ENCODE measurements around the gene TEAD1.

TEAD1 gene

DNA sequence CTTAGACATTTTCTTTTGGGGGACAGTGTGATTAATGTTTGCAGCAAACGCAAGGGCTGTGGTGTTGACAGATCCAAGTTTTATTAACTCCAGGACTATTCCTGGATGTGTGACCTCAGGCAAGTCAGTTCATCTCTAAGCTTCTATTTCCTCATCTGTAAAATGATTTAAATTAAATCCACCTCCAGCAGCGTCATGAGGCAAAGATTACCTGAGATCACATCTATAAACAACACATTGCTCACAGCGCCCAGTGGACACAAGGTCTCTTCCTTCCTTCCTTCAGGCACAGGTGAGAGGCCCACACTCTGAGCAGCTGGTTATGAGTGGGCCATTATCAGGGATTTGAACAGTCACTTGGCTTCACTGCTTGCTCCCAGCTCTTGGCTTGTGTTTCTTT is 223.6 kb downstream of the TEAD1 start:
- no peak for DNase-seq (ENCODE audit: low spot score)

DNA sequence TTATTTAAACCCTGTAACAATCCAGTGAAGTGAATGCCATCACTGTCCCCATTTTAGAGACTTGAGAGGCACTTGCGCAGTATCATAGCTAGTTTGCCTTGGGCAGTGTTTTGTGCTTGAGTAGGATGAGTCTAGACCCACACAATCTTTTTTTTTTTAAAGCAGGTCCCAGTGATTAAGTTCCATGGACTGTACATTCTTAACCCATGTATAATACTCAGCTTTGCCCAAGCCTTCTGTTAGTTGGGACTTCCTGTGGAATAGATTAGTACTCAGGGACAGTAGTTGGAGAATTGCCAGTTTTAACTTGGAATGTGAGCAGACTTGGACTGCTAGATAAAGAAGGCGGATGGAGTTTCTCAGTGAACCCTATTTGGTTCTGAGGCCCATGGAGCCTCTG is 226.3 kb downstream of the TEAD1 start:
- no peak for DNase-seq (ENCODE audit: low spot score)

DNA sequence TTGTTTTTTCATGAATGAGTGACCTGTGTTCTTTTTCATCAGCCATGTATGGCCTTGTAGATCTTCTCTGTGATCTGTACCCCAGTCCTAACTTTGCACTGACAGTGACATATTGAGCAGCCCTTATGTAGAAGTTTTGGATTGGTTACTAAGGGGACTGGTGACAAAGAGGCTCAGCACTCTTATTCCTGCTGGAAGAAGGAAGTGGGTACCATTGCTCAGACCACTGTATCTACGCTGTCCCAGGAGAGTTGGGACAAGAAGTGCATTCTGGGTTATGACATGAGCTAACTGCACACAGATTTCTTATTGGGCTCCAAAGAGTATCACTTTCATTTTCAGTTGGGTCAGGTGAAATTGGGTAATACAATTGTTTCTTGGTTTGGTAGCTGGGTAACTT is 227.1 kb downstream of the TEAD1 start:
- no peak for DNase-seq (ENCODE audit: low spot score)

DNA sequence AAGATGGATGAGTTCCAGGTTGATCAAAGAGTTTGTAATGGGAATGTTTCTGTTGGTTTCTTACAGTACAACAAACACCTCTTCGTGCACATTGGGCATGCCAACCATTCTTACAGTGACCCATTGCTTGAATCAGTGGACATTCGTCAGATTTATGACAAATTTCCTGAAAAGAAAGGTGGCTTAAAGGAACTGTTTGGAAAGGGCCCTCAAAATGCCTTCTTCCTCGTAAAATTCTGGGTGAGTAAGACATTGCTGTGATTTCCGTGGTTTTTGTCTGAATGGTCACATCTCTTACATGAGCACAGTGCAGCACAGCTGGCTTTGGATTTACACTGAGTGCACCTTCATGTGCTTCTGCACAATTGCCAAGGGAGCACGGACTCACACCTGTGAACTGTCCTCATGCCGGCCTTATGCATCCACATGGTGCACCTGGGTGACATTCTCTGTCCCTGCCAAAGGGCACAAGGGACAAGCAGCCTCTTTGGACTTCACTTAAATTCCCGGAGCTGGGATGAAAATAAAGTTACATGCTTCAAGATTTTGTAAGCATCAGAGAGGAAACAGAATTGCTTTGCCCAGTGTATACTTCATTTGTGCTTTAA is 227.8 kb downstream of the TEAD1 start:
- no peak for DNase-seq (ENCODE audit: low spot score)

DNA sequence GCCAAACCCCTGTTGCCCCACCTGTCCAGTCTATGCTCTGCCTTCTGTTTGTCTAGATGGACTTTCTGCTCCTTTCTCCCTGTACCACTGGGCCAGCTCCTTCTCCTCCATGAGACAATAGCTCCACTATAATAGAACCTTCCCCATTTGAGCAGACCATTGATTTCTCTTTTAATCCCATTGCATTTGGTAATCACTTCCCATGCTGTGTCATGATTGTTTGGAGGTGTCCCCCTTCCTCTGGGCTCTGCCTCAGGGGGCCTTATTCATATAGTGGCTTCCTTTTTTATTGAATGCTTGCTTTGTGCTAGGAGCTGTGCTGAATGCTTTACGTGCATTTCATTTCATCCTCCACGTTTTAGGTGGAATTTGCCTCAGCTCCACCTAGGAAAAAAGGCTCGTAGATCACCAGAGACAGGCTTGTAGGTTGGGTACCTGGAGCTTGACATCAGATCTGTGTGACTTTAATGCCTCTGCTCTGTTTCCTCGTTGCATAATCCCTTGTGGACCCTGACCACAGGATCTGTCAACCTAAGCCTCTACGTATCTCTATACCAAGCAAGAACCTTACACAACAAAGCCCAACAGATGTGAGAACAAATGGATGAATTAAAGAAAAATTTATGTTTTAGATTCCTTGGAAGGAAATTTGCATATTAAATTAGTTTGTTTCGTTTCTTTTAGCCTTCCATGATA is 228.7 kb downstream of the TEAD1 start:
- no peak for DNase-seq (ENCODE audit: low spot score)

DNA sequence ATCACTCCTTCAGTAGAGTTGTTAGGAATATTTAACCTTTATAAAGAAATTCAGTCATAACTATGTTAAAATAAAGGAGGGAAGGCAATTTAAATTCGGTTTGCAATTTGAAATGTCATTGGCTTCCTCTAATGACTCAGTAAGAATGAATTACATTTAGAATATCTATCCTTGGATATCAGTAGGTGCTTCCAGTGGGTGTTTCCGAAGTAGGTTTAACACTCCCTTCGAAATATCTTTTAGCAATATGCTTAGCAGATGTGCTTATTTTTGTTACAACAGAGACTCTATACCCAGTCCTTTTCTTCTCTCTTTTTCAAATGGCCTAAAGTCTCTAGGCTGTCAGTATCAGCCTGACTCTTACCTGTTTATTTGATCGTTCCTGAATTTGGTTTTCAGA is 231.2 kb downstream of the TEAD1 start:
- DNase-seq (ENCODE audit: low spot score): no peak

DNA sequence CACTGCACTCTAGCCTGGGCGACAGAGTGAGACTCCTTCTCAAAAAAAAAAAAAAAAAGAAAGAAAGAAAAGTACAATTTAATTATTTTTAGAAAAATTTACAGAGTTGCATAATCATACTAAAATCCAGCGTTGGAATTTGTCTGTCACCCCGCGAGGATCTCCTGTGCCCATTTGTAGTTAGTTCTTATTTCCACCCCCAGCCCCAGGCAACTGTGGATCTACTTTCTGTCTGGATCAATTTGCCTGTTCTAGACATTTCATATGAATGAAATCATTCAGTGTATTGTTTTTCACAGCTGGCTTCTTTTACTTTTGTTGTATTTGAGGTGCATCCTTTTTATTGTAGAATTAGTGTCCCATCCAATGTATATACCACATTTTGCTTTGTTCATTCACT is 232.3 kb downstream of the TEAD1 start:
- no peak for DNase-seq (ENCODE audit: low spot score)

DNA sequence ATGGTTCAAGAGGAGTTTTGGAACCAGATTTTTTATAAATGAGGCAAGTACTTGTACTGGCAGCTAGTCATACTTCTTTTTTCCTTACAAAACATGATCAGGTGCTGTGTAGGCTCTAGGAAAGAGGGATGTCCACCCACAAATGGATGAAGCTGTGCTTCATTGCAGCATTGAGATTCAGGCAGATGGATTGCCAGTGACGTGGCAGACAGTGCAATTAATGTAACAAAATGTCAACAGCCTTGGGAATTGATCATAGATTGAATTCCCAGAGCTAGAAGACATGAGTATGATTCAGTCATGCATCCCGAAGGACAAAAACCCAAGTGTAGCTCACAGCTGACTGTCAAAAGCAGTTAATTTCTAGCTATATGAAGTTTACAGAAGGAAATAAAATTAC is 235.7 kb downstream of the TEAD1 start:
- no peak for DNase-seq (ENCODE audit: low spot score)

DNA sequence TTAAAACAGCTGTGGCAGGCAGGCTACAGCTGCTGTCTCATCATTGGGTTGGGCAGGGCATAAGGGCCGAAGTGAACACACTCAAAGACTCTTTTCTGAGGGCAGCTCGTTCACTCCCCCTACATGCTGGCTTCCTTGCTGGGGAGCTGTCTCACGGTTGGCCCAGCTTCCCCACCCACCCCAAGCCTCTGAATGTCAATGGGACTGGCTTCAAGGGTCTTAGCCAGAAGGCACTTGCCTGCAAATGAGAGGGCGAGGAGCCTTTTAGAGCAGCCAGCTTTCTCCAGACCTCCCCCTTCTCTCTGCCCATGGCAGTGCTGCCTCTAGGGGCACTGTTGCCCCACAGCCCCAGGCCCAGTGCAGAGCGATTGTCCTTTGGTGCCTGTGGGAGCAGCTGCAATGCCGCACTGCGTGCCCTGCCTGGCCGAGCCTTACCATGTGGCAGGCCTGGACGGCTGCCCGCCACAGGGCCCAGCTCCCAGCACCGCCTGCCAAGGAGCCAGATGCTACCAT is 240.2 kb downstream of the TEAD1 start:
- no peak for DNase-seq (ENCODE audit: low spot score)

DNA sequence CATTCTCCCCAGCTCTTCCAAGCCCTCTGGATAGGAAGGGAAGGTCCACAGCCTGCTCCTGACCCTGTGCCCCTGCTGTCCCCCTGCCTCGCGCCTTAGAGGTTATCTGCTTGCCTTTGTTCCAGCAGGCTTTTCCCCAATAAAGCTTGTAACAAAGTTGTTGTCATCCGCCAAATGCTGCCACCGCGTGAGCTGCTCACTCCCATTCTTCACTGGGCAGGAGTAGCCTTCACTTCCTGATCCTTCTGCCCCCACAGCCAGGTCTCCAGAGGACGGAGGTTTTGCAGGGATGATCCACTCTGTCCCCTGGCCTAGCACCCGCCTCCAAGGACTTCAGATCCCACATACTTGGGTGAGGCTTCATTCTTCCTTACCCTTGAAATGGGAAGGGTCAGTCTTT is 240.9 kb downstream of the TEAD1 start:
- no peak for DNase-seq (ENCODE audit: low spot score)

DNA sequence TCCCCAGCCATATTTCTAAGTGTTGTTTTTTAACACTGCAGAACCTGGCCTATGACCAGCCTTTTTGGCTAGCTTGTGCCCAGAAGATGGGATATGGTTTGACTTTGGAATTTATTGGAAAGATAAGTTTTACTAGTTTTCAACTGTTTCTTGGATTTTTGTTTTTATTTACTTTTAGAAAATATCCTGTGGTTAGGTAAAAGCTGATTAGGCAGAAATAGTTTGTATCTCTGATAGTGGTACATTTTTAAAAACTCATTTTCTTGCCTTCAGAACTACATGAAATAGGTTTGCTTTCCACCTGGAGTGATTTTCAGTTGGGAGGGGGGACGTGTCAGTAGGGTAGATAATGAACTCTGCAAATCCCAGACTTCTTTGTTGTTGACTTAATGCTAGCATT is 243.6 kb downstream of the TEAD1 start:
- no peak for DNase-seq (ENCODE audit: low spot score)

DNA sequence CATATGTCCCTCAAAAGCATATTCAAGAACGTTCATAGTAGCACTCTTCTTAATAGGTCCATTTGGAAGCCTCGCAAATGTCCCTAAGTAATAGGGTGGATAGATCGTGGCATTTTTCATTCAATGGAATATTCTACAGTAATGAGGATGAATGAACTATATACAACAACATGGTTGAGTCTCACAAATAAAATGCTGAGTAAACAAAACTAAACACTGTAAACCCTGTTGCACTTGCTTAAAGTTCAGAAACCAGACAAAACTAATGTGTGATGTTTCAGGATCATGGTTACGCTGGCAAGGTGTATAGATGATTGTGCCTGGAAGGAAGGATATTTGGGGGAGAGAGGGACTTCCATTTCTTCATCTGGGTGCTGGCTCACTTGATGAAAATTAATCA is 244.4 kb downstream of the TEAD1 start:
- DNase-seq (ENCODE audit: low spot score): no peak

DNA sequence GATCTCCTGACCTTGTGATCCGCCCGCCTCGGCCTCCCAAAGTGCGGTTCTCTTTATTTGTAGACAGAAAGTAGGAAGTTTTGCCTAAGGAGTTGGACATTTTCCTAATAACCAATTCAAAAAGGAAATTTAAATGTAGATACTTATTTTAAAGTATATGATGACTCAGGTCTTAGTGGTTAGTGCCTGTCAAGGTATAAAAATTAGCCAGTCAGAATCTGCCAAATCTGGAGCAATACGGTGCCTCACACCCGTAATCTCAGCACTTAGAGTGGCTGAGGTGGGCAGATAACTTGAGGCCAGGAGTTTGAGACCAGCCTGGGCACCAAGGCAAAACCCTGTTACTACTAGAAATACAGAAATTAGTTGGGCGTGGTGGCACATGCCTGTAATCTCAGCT is 248.2 kb downstream of the TEAD1 start:
- no peak for DNase-seq (ENCODE audit: low spot score)

DNA sequence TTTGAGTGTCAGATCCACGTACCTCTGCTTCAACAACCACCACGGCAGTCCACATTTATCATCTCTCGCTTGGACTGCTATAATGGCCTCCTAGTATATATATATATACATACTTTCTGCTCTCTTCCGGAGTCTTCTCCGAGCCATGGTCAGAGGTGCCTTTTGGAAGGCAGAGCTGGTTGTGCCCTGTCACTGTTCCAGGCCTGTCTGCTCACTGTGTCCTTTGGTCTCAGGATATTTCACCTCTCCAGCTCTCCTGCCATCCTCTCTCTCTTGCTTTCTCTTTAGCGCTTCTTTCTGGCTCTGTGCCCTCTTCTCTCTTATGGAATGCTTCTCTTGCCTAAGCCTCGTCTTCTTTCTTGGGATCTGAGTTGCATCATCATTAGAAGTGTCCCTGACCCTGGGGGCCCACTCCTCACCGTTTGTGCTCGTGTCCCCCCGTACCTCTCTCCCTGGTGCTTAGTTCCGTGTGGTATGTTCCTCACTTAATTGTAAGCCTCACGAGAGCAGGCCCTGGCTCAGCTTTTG is 248.8 kb downstream of the TEAD1 start:
- DNase-seq (ENCODE audit: low spot score): no peak

DNA sequence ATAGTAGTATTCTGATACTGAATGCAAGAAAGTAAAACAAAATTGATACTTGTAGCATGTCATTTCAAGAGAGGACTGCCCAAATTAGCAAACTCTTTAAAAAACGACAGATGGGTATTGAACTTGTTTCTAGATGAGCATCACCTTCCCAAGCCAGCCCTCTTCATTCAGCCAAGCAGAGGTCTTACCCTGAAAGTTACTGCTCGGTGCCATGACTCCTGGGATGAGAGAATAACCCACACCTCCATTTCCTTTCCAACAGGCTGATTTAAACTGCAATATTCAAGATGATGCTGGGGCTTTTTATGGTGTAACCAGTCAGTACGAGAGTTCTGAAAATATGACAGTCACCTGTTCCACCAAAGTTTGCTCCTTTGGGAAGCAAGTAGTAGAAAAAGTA is 250.4 kb downstream of the TEAD1 start:
- no peak for DNase-seq (ENCODE audit: low spot score)

DNA sequence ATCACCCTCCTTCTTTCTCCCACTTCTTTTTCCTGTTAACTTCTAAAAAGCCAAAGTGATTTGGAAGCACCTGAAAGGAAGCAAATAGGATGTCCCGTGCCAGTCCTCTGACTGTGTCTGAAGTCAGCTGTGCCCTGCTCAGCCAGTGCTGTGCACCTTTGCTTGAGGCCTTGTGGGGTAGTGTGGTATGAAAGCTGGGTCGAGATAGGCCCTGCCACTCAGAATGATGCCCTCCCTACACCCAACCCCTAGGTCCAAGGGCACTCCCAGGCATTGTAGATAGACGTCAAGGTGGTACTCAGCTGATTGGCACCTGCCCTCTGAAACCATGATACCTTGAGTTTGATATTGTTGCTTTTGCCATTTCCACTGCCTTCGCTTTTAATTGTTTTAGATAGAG is 251.3 kb downstream of the TEAD1 start:
- DNase-seq (ENCODE audit: low spot score): no peak

DNA sequence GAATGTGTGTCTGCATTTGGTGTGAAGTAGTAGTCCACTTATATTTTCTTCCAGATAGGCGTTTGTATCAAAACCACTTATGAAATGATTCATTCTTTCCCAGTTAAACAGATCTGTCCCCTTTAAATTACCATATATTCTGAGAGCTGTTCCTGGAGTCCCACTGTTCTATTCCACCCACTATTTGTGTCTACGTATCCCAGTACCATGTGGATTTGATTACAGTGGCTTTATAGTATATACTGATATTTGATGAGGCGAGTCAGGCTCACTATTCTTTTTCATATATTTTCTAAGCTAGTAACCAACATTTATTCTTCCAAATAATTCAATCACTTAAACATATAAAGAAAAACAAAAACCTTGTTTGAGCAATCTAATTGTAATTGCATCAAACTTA is 253.0 kb downstream of the TEAD1 start:
- no peak for DNase-seq (ENCODE audit: low spot score)

DNA sequence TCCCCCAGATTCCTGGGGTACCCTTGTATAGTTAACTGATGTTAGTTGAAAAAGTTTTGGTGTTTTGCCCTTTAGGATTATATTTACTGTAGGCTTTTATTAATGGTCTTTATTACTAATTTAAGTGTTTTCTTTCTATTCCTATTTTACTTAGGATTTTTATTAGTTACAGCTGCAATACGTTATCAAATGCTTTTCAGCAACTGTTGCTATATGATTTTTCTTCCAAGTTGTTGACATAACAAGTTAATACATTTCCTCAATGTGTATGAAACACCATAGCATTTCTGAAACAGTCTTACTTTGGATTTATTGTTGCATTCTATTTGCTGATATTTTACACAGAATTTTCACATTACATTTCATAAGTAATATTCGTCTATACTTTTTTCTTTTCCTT is 253.7 kb downstream of the TEAD1 start:
- DNase-seq (ENCODE audit: low spot score): no peak

DNA sequence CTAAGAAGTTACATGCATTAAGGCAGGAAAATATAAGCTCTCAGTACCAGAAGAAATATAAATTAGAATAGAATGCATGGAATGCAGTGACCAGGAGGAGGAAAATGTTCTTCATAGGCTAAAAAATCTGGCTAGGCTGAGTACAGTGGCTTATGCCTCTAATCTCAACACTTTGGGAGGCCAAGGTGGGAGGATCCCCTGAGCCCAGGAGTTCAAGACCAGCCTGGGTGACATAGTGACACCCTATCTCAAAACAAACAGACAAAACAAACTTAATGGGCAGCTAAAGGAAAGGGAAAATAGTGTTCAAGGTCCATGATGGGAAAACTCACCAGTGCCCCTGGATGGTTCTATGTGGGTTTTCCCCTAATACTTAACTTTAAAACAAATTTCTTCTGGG is 256.6 kb downstream of the TEAD1 start:
- no peak for DNase-seq (ENCODE audit: low spot score)

DNA sequence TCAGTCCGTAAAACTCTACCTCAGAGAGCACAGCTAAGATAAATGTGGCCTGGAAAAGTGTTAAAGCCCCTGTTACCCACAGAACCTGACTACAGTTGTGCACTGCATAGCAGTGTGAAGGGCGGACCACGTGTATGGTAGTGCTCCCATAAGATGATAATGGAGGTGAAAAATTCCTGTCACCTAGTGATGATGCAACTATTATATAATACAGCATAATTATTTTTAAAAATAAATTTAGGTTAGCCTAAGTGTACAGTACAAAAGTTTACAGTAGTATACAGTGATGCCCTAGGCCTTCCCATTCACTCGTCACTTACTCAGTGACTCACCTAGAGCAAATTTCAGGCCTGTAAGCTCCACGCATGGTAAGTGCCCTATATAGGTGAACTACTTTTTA is 258.3 kb downstream of the TEAD1 start:
- DNase-seq (ENCODE audit: low spot score): no peak

DNA sequence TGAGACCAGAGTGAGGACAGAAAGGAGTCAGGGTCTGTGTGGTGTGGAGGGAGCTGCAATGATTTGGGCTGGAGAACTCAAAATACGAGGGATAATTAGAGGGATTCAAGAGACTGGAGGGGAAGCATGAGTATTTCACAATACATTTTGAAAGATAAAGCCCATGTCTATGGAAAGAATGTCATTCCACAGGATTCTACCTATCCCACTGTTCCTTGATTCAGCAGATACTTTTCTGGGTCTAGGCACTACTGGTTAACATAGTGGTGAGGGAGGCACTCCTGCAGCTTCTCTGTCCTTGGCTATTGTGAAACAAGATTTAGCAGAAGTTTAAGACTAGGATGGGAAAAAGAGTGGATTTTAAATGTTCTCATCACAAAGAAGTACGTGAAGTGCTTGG is 262.0 kb downstream of the TEAD1 start:
- DNase-seq (ENCODE audit: low spot score): no peak

DNA sequence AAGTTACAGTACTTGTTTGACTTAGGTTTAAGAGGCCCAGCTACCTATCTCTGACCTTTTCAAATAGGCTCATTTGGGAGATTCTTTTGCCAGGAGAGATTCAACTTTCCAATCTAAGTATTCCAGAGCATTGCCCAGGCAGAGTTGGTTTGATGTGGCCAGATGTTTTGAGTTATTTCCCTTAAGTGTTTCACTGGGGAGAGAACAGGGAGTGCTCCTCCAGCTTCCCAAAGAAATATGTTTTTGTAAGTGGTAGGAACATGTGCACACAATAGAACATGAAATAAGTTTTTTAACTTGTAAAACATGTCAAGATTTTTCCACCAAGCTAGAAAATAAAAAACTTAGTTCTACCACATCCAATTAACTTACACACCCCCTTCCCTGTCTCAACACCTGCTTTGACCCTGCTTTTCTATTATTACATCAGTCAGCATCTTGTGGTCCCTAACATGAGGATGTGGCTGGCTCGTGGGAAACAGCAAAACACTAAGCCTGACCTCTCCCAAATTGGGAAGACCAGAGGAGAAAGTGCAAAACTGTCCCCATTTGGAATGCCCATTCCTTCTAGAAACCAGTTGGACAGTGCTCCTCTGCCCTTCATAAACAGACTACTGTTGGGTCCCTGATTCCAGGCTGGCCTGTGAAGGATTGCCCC is 264.5 kb downstream of the TEAD1 start:
- no peak for DNase-seq (ENCODE audit: low spot score)

DNA sequence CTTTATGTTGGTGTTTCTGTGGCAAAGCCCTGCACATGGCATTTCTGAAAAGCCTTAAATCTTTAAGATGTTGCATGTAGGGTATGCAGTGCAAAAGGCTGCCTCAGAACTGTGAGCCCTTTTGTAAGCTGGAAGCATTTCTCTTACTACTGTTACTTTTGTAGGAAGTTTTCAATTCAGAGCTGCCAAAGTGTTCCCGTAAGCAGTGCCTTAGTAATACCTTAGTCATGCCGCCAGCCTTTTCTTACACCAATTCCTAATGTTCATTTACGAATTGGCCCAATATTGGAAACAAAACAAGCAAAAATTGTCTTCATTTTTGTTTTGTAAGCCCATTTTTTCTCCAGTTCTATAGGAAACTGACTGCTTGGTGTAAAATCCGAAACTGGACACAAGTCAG is 267.4 kb downstream of the TEAD1 start:
- no peak for DNase-seq (ENCODE audit: low spot score)
